ENCODE measurements around the gene FXYD6. TPM values are rescaled to one million over a fixed set of nuclear protein-coding genes. Genes with fewer than 3 reads are reported as not detected.
A peak's percentile ranks its signal among the peaks of the same experiment; 100 is the strongest.
"Not testable (repeated sequence)": the region's sequence is repeated elsewhere in the genome, so short reads cannot be mapped to it uniquely, and the experiment has no call there.

FXYD6 gene
- total RNA-seq, 2 experiments from 2014 or later, result 0.31 TPM; not detected in 1

DNA sequence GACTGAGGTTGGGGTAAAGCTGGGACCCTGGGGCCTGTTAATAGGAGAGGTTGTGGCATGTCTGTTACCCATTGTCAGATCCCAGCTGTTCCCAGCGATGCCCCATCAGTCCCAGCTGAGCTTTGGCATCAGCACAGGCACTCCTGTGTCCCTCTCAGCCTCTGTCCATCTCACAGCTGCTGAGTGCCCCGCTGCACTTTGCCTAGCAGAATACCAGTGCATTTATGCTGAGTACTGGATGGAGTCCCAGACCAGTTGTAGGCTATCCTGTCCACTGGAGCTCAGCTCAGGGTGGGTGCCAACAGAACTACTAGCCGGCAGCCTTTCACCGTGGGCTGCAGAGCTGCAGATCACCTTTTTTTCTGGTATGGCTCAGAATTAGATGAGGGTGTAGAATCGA, 9.9 kb downstream of the FXYD6 start:
- H3K36me3 Mint-ChIP-seq, result no peaks in the 10 kb centered on the region
- ATAC-seq (ENCODE audit: low read depth), result no peak
- H3K9me3 Mint-ChIP-seq, result no peaks in the 10 kb centered on the region
- no peak for DNase-seq
- POLR2A ChIA-PET, result no interaction called here
- no peak overlapping the region for H3K27ac Mint-ChIP-seq
- H3K4me3 Mint-ChIP-seq, result no peak overlapping the region
- H3K4me1 Mint-ChIP-seq, result peaks cover 13% of the 10 kb centered on the region
- H3K27me3 Mint-ChIP-seq, result peaks cover 31% of the 10 kb centered on the region

DNA sequence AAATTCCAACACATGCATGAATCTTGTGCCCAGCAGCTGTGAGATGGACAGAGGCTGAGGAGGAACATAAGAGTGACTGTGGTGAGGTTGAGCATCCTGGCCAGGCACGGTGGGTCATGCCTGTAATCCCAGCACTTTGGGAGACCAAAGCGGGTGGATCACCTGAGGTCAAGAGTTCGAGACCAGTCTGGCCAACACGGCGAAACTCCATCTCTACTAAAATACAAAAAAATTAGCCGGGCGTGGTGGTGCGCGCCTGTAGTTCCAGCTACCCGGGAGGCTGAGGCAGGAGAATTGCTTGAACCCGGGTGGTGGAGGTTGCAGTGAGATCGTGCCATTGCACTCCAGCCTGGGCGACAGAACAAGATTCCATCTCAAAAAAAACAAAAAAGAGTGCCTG, 10.9 kb downstream of the FXYD6 start:
- H3K27ac Mint-ChIP-seq; H3K9me3 Mint-ChIP-seq; ATAC-seq (ENCODE audit: low read depth); H3K36me3 Mint-ChIP-seq; POLR2A ChIA-PET; H3K4me3 Mint-ChIP-seq; DNase-seq: not testable (repeated sequence)
- peaks cover 17% of the 10 kb centered on the region for H3K4me1 Mint-ChIP-seq
- peaks cover 31% of the 10 kb centered on the region for H3K27me3 Mint-ChIP-seq

DNA sequence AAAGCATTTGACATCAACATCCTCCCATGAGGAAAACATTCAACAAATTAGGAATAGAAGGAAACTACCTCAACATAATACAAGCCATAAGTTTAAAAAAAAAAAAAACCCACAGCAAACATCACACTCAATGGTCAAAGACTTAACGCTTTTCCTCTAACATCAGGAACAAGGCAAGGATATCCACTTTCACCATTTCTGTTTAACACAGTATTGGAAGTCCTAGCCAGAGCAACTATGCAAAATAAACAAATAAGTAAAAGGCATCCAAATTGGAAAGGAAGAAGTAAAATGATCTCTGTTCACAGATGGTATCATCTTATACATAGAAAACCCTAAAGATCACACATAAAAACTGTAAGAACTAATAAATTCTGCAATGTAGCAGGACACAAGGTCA, 13.1 kb downstream of the FXYD6 start:
- H3K4me1 Mint-ChIP-seq, result peaks cover 17% of the 10 kb centered on the region

DNA sequence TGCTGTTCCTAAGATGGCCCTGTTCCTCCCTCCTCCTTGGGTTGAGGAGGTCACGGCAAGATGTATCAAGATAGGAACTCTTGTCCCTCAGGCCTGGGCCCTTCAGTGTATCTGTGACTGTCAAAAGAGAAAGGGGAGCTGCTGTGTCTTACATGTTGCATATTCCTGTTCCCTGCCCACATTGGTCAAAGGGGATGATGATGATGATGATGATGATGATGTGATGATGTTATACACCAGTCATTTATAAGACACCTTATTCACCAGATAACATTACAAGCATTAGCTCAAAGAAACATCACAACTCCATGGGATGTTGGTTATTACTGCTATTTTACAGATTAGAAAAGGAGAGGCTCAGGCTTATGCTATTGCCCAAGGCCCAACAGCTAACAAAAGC, 13.7 kb downstream of the FXYD6 start:
- POLR2A ChIA-PET, result no interaction called here
- ATAC-seq (ENCODE audit: low read depth) (no peak), DNase-seq (no peak)
- no peak overlapping the region for H3K27ac Mint-ChIP-seq
- no peaks in the 10 kb centered on the region for H3K36me3 Mint-ChIP-seq
- peaks cover 17% of the 10 kb centered on the region for H3K4me1 Mint-ChIP-seq
- H3K9me3 Mint-ChIP-seq, result no peaks in the 10 kb centered on the region
- H3K27me3 Mint-ChIP-seq, result peaks cover 31% of the 10 kb centered on the region
- H3K4me3 Mint-ChIP-seq, result no peak overlapping the region

More for the DNA sequence above, 13.1 kb downstream of the FXYD6 start:
- H3K27me3 Mint-ChIP-seq, result peaks cover 31% of the 10 kb centered on the region
- DNase-seq, result no peak
- ATAC-seq (ENCODE audit: low read depth), result no peak
- H3K4me3 Mint-ChIP-seq, result no peak overlapping the region
- no peak overlapping the region for H3K27ac Mint-ChIP-seq
- POLR2A ChIA-PET, result no interaction called here
- H3K9me3 Mint-ChIP-seq, result no peaks in the 10 kb centered on the region
- H3K36me3 Mint-ChIP-seq, result no peaks in the 10 kb centered on the region

DNA sequence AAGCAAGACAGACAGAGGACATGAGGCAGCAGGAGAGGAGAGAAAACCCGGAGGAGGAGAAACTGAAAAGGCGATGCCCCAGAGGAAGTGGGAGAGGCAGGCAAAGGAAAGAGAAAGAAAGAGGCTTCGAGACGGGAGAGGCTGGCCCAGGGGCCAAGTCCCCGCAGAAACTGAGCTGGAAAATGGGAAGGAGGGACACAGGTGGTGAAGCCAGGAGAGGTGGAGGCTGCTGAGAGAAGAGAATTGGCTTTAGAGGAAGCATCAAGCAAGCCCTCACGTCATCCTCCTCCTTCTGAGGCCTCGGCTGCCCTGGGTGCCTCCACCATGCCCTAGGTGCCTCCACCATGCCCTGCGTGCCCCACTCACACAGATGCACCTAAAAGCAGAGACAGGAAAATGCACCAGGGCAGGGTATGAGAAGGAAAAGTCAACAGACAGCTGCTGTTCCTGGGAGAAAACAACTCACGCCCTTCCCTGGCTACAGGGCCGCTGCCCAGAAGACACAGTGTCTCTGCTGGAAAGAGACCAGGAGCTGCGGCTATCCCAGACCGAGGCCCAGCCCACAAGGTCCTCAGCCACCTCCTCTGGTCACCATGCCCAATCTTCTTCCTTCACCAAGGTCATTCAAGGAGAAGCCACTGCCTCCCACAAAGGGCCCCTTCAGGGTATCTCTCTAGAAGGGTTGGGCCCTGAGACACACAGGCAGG, 14.3 kb downstream of the FXYD6 start:
- Mint-ChIP-seq H3K27ac (peak overlapping the region; percentile 59), H3K36me3 (no peaks in the 10 kb centered on the region), H3K27me3 (peaks cover 26% of the 10 kb centered on the region), H3K9me3 (no peaks in the 10 kb centered on the region), H3K4me1 (peaks cover 17% of the 10 kb centered on the region), H3K4me3 (peak overlapping the region; percentile 59)
- ATAC-seq (ENCODE audit: low read depth), result no peak
- POLR2A ChIA-PET, result no interaction called here
- DNase-seq, result no peak

DNA sequence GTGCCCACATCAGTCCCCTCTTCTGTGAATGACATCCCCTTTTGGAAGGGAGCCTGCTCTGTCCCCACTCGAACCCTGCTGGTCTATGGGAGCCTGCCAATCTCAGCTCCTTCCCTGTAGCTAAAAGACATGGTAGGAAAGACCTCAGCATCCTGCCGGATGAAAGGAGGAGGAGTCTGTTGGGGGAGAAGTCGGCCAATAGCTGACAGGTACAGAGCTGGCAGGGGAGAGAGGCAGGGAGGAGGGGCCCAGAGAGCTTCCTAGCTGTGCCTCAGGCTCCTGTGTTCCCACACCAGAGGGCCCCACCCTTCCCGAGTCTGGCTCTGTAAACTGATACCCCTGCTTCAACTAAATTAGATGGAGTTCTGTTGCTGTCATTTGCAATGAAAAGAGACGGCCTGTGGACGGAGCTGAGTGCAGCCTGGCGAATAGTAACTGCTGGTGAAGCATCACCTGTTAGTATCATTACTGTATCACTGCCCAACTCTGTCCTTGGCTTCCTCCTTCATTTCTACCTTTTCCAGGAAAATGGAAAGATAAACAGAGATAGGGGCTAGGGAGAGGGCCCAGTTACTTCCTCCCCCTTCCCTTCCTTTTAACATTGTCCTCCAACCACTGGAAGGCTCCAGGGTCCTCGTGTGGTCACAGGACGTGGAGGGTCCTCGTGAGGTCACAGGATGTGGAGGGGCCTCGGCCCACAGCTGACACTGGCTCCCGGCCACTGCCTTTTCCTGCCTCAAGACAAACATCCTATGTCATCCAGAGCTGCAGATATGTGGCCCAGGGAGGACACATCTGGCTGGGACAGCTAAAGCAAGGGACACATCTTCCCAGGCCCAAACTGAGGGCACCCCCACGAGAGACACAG, 15.1 kb downstream of the FXYD6 start:
- no peak for DNase-seq
- POLR2A ChIA-PET, result interaction anchor here (1.6 kb wide), 1 partner anchor 15 kb away, joined by 4 read pairs; the partner anchor contains the start of gene FXYD6
- H3K27me3 Mint-ChIP-seq, result peaks cover 20% of the 10 kb centered on the region

DNA sequence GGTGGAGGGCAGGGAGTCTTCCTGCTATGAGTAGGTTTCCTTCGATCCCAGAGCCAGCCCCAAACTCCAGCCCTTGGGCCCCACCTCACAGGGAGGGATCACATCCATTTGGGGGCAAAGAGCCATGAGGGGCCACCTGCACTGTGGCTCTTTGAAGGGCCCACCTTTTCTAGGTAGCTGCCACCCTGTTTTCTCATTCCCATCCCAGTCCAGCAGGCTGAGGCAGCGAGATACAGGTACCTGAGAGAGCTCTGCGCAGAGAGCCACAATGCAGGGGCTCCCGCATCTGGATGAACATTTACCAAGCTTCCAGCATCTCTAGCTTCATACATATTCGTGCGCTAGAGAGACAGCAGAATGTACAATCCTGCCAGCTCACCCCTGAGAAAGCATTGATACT, 16.3 kb downstream of the FXYD6 start:
- POLR2A ChIA-PET, result interaction anchor here (1.6 kb wide), 1 partner anchor 17 kb away, joined by 4 read pairs; the partner anchor contains the start of gene FXYD6
- DNase-seq (no peak), ATAC-seq (ENCODE audit: low read depth) (no peak)

More for the DNA sequence above, 15.1 kb downstream of the FXYD6 start:
- no peaks in the 10 kb centered on the region for H3K36me3 Mint-ChIP-seq
- peak overlapping the region; percentile 59 for H3K27ac Mint-ChIP-seq
- H3K4me3 Mint-ChIP-seq, result peak overlapping the region; percentile 59
- peak; percentile 36 for ATAC-seq (ENCODE audit: low read depth)
- H3K4me1 Mint-ChIP-seq, result peaks cover 17% of the 10 kb centered on the region
- no peaks in the 10 kb centered on the region for H3K9me3 Mint-ChIP-seq

DNA sequence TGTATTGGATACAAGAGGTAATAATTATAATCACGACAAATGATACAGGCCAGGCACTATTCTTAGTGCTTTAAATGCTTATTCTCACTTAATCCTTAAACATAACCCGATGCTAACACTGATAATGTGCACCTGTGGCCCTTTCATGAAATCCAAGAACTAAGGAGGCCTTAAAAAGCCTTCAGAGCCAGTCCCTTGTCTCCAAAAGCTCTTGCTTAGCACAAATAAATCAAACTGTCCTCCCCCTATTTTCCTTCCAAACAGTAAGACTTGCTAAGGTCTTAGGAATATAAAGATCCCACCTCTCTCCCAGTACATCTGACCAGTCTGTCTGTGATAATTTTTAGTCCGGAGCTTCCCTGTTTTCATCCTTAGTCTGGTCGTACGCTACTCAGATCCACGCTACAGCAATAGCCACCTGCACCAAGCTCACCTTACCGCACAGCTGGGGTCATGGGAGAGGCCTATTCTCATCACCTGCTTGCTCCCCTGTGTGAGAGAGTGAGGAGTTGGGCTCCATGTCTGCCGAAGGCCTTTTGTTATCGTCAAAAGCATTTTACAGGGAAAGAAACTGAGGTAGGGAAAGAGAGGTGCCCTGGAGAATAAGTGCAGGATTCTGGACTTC, 16.9 kb downstream of the FXYD6 start:
- DNase-seq, result no peak
- no peaks in the 10 kb centered on the region for H3K36me3 Mint-ChIP-seq
- H3K4me3 Mint-ChIP-seq, result no peak overlapping the region
- no peak for ATAC-seq (ENCODE audit: low read depth)
- H3K9me3 Mint-ChIP-seq, result no peaks in the 10 kb centered on the region
- peaks cover 17% of the 10 kb centered on the region for H3K4me1 Mint-ChIP-seq
- no peak overlapping the region for H3K27ac Mint-ChIP-seq
- POLR2A ChIA-PET, result interaction anchor here (1.6 kb wide), 1 partner anchor 17 kb away, joined by 4 read pairs; the partner anchor contains the start of gene FXYD6
- peaks cover 13% of the 10 kb centered on the region for H3K27me3 Mint-ChIP-seq

More for the DNA sequence above, 16.3 kb downstream of the FXYD6 start:
- H3K4me1 Mint-ChIP-seq, result peaks cover 17% of the 10 kb centered on the region
- H3K9me3 Mint-ChIP-seq, result no peaks in the 10 kb centered on the region
- no peak overlapping the region for H3K4me3 Mint-ChIP-seq
- no peaks in the 10 kb centered on the region for H3K36me3 Mint-ChIP-seq
- H3K27me3 Mint-ChIP-seq, result peaks cover 14% of the 10 kb centered on the region
- H3K27ac Mint-ChIP-seq, result no peak overlapping the region

DNA sequence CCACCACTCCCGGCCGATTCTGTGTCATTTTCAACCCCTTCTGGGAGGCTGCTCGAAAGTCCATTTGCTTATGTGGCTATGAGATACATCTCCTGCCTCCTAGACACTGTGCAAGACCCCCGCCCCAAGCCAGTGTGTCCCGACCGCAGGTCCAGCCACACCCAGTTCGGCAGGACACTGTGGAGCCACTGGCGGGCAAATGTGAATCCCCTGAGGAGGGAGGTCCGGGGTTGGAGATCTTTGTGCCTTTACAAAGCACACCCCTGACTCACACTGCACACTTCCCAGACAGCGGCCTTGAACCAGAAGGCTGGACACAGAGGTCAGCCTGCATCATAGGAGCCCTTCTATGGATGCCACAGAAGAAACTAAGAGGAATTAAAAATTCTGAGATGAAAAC, 17.4 kb downstream of the FXYD6 start:
- no peak for ATAC-seq (ENCODE audit: low read depth)
- POLR2A ChIA-PET, result no interaction called here
- H3K4me3 Mint-ChIP-seq, result no peak overlapping the region

DNA sequence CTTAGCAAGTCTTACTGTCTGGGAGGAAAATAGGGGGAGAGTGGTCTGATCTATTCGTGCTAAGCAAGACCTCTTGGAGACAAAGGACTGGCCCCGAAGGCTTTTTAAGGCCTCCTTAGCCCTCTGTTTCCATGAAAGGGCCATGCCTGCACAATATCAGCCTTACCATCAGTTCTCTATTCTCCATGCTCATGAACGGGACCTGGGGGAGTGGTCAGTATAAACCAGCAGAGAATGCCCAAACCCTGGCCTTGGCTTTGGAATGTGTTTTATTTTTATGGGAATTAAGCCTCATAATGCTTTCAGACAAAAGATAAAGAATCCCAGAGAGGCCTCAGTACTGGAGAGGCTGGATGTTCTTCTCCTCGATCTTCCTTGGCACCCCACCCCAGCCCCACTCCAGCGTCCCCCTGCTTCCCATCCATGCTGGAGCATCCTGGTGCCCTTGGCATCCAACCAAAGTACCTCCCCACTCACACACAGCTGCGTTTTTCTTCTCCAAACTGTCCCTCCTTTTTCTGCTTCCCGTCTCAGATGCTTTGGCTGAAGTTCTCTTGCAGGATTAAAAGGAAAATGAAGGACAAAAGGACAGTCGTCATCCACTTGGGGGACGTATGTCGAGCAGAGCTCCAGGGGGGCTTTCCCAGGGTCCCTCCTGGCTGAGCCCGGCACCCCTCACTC, 18.6 kb downstream of the FXYD6 start:
- ATAC-seq (ENCODE audit: low read depth), result no peak
- no peak overlapping the region for H3K27ac Mint-ChIP-seq
- POLR2A ChIA-PET, result no interaction called here
- peaks cover 17% of the 10 kb centered on the region for H3K4me1 Mint-ChIP-seq
- no peak for DNase-seq
- no peak overlapping the region for H3K4me3 Mint-ChIP-seq
- H3K9me3 Mint-ChIP-seq, result peaks cover 6% of the 10 kb centered on the region
- peaks cover 9% of the 10 kb centered on the region for H3K27me3 Mint-ChIP-seq
- H3K36me3 Mint-ChIP-seq, result peaks cover 5% of the 10 kb centered on the region

More for the DNA sequence above, 17.4 kb downstream of the FXYD6 start:
- Mint-ChIP-seq H3K27ac (no peak overlapping the region), H3K9me3 (no peaks in the 10 kb centered on the region), H3K4me1 (peaks cover 17% of the 10 kb centered on the region), H3K27me3 (peaks cover 14% of the 10 kb centered on the region), H3K36me3 (no peaks in the 10 kb centered on the region)
- DNase-seq, result no peak

DNA sequence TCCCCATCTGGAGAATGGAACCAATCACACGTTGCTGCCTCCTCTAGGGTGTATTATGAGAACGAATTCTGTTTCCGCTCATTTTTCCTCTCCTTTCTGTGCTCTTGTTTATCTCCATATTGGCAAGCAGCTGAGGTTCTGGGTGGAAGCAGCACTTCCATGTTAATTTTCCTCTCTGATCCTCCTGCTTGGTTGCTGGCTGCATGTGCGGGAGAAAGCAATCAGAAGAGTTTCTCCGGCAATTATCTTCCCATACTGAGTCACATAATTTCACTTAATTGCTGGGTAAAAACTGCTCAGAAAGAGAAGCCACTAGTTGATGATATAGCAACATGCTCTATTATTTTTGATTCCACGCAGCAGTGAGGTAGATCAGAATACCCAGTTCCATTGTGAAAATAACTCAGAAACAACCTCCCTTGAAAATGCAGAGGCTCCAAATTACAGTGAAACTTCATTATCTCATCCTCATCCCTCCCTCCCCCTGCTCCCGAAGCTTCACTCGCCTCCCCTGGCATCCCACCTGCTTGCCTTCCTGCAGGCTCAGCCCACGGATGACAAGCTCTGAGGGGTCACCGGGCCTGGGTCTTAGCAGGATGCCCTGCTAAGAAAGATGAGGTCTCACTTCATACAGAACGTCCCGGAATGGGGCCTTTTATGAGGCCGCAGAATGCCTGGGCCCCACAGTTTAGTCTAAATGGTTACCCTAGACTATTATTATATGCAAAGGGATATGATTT, 20.4 kb downstream of the FXYD6 start:
- Mint-ChIP-seq H3K27ac (no peak overlapping the region), H3K27me3 (peaks cover 14% of the 10 kb centered on the region), H3K36me3 (peaks cover 11% of the 10 kb centered on the region), H3K4me1 (peaks cover 2% of the 10 kb centered on the region), H3K4me3 (no peak overlapping the region), H3K9me3 (peaks cover 12% of the 10 kb centered on the region)
- ATAC-seq (ENCODE audit: low read depth) (no peak), DNase-seq (no peak)
- POLR2A ChIA-PET, result no interaction called here

DNA sequence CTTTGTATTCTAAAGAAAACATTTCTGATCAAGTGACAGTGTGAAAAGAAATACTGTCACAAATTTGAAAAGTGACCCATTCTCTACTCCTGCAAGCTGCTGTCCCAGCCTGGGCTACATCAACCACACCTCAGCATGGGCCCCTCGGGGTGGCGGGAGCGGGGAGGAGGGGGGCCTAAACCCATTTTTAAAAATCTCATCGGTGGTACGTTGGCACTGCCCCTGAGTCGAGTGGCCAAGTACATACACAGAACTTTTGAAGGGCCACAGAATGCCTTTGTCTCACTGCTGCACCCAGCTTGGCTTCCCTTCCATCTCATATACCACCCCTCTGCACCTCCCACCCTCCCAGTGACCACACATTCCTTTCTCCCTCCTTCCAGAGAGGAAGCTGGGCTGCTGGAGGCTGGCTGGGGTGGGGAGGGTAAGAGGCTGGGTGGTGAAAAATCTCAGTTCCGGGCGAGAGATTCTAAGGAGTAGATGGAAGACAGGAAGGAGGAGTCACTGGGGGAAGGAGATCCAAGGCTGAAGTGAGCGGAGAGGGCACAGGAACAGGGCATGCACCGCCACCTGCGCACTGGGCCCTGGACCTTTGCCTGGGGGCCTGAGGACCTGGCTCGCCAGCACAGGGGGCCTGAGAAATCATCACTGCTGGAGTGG, 21.1 kb downstream of the FXYD6 start:
- DNase-seq (no peak), ATAC-seq (ENCODE audit: low read depth) (no peak)
- peaks cover 12% of the 10 kb centered on the region for H3K9me3 Mint-ChIP-seq

More for the DNA sequence above, 21.1 kb downstream of the FXYD6 start:
- Mint-ChIP-seq H3K36me3 (peaks cover 11% of the 10 kb centered on the region), H3K4me1 (peaks cover 1% of the 10 kb centered on the region), H3K4me3 (no peak overlapping the region), H3K27me3 (peaks cover 14% of the 10 kb centered on the region), H3K27ac (no peak overlapping the region)
- POLR2A ChIA-PET, result interaction anchor here (1.0 kb wide), 1 partner anchor 77 kb away, joined by 3 read pairs; no protein-coding TSS in a partner anchor

Data from activated naive CD8-positive, alpha-beta T cell treated with anti-CD3 and anti-CD28 coated beads, Interleukin-2, amount 10 ng/mL, durations not matched to agents 7 days and 5 days (primary cell).